CD14-positive monocyte (primary cell): Measurements from ENCODE around the gene MPC1L. TPM values are rescaled to one million over a fixed set of nuclear protein-coding genes. Genes with fewer than 3 reads are reported as not detected.

Experiments used
- DNase-seq, 3 donors: peaks; one replicate each; pipeline ENCODE4 v3.0.0-alpha.2; 2011 to 2022
- H2AFZ ChIP-seq: 2 replicates; pipeline ENCODE4 v1.6.0; 2012; ENCODE audit warnings: mild to moderate bottlenecking, low read depth, low read length, inconsistent platforms; ENCODE audit not compliant: insufficient read depth, poor library complexity, severe bottlenecking
- H3K27ac ChIP-seq, 2 donors: 1 replicate in 1 of 2; 2 replicates in 1 of 2; pipeline ENCODE4 v1.5.1; 2012 to 2013; ENCODE audit warnings: low read length in 2 of 2, control low read depth in 1 of 2, inconsistent platforms in 1 of 2, low read depth in 1 of 2, mild to moderate bottlenecking in 1 of 2
- H3K27me3 ChIP-seq, 2 donors: one replicate each; pipeline versions ENCODE4 v1.6.0 to v1.6.1; 2011 to 2013; ENCODE audit warnings: low read length in 2 of 2; ENCODE audit not compliant: control insufficient read depth in 2 of 2, insufficient read depth in 2 of 2
- H3K36me3 ChIP-seq, 2 donors: replicated peaks in 1 of 2; 1 replicate in 1 of 2; 2 replicates in 1 of 2; pipeline versions ENCODE4 v1.5.1 to v1.6.1; 2012 to 2013; ENCODE audit warnings: low read length in 2 of 2, control low read depth in 1 of 2, inconsistent platforms in 1 of 2, mild to moderate bottlenecking in 1 of 2; ENCODE audit not compliant: insufficient read depth in 2 of 2, control insufficient read depth in 1 of 2
- H3K4me1 ChIP-seq, 2 donors: 1 replicate in 1 of 2; 2 replicates in 1 of 2; pipeline versions ENCODE4 v1.5.1 to v1.6.1; 2012 to 2013; ENCODE audit warnings: low read length in 2 of 2, control low read depth in 1 of 2, inconsistent platforms in 1 of 2, mild to moderate bottlenecking in 1 of 2, moderate library complexity in 1 of 2; ENCODE audit not compliant: insufficient read depth in 2 of 2, control insufficient read depth in 1 of 2
- H3K4me2 ChIP-seq: replicated peaks from 2 replicates; pipeline ENCODE3; 2012; ENCODE audit warnings: low read length, moderate library complexity, mild to moderate bottlenecking; ENCODE audit not compliant: poor library complexity, severe bottlenecking; ENCODE audit errors: extremely low read depth
- H3K4me3 ChIP-seq, 3 experiments: fragments of 200-600 bp in 1 of 3; sonication (generic) in 1 of 3; replicated peaks in 1 of 3; 1 replicate in 2 of 3; 2 replicates in 1 of 3; pipeline ENCODE4 v1.5.1; 2011 to 2013; ENCODE audit warnings: low read length in 3 of 3, mild to moderate bottlenecking in 3 of 3, control low read depth in 2 of 3, low read depth in 2 of 3, inconsistent platforms in 1 of 3, moderate library complexity in 1 of 3
- H3K79me2 ChIP-seq: 2 replicates; pipeline ENCODE4 v1.6.0; 2012; ENCODE audit warnings: mild to moderate bottlenecking, control low read depth, inconsistent platforms, low read length, moderate library complexity; ENCODE audit not compliant: insufficient read depth
- H3K9ac ChIP-seq: 2 replicates; pipeline ENCODE4 v1.6.0; 2017; ENCODE audit warnings: low read length, mild to moderate bottlenecking; ENCODE audit not compliant: insufficient read depth, poor library complexity, severe bottlenecking
- H3K9me3 ChIP-seq, 2 donors: replicated peaks in 1 of 2; 1 replicate in 1 of 2; 2 replicates in 1 of 2; pipeline versions ENCODE4 v1.5.1 to v1.6.1; 2012 to 2013; ENCODE audit warnings: low read length in 2 of 2, control low read depth in 1 of 2; ENCODE audit not compliant: control insufficient read depth in 1 of 2, insufficient read depth in 1 of 2
- H4K20me1 ChIP-seq: 2 replicates; pipeline ENCODE4 v1.6.0; 2012; ENCODE audit warnings: mild to moderate bottlenecking, low read length, control low read depth, moderate library complexity; ENCODE audit not compliant: insufficient read depth
- H3K27ac Mint-ChIP-seq, 7 donors: one replicate each; pipeline ENCODE4 v1.8.0; 2020; ENCODE audit warnings: mild to moderate bottlenecking in 7 of 7, mixed read lengths in 7 of 7, moderate library complexity in 6 of 7, inconsistent platforms in 2 of 7
- H3K27me3 Mint-ChIP-seq, 3 donors: one replicate each; pipeline ENCODE4 v1.8.0; 2021 to 2022; ENCODE audit warnings: low read depth in 3 of 3, mild to moderate bottlenecking in 3 of 3, mixed read lengths in 3 of 3, moderate library complexity in 3 of 3, inconsistent platforms in 1 of 3
- H3K36me3 Mint-ChIP-seq, 2 donors: one replicate each; pipeline ENCODE4 v1.8.0; 2020; ENCODE audit warnings: mixed read lengths in 2 of 2, inconsistent platforms in 1 of 2, mild to moderate bottlenecking in 1 of 2
- H3K4me1 Mint-ChIP-seq: one replicate; pipeline ENCODE4 v1.8.0; 2020; ENCODE audit warnings: mild to moderate bottlenecking, mixed read lengths
- H3K4me3 Mint-ChIP-seq, 2 donors: one replicate each; pipeline ENCODE4 v1.8.0; 2020; ENCODE audit warnings: mild to moderate bottlenecking in 2 of 2, mixed read lengths in 2 of 2, moderate library complexity in 1 of 2
- H3K9me3 Mint-ChIP-seq, 7 donors: one replicate each; pipeline ENCODE4 v1.8.0; 2020 to 2022; ENCODE audit warnings: mixed read lengths in 7 of 7, mild to moderate bottlenecking in 6 of 7, moderate library complexity in 6 of 7, inconsistent platforms in 2 of 7
- WGBS: methylation state at CpG from one replicate; pipeline ENCODE4 v1.1.5; 2013; ENCODE audit warnings: missing lambda C conversion rate; ENCODE audit not compliant: insufficient coverage; 5-methylcytosine and 5-hydroxymethylcytosine counted together
- intact Hi-C, 2 donors: fragments of 100-400 bp; cut with micrococcal nuclease; formaldehyde crosslinking; loops; one replicate each; pipeline versions ENCODE4 v1.15.0 to v1.15.1; 2023
- polyA plus RNA-seq, 3 donors: library from polyadenylated mRNA; depleted of rRNA in 1 of 3; unstranded in 2 of 3; stranded (reverse) in 1 of 3; fragments of 300-500 nt in 2 of 3; fragments of >200 nt in 1 of 3; fragmentation: Illumina TruSeq in 2 of 3; gene quantifications; 1 replicate in 2 of 3; 2 replicates in 1 of 3; pipeline ENCODE4 v1.2.3, GENCODE V29; 2012 to 2021
- TF ChIP-seq, protein P1 (sequence below): fragments of 200-600 bp; IDR thresholded peaks from one replicate; pipeline ENCODE4 v1.8.0; 2022; ENCODE audit warnings: antibody characterized with exemption, mild to moderate bottlenecking

MPC1L gene
- polyA plus RNA-seq, 3 donors, result not detected

GRCh38 chrX:40612511-40612910 is 10.7 kb upstream of the MPC1L start:
- intact Hi-C loops, result no loop called here
- H3K4me3 ChIP-seq, result no peak overlapping the region

DNA sequence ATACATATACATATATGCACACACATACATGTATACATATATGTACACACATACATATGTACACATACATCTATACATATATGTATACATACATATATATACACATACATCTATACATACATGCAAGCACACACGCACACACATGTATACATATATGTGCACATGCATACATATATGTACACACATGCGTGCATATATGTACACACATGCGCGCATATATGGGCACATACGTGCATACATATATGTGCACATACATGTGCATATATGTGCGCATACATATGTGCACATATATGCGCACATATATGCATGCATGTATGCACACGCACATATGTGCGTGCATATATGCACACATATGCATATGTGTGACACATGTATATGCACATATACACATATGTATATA is 7.3 kb upstream of the MPC1L start:
- H3K36me3 ChIP-seq, result no peaks in the 10 kb centered on the region
- H2AFZ ChIP-seq, result no peak overlapping the region
- no peaks in the 10 kb centered on the region for H3K79me2 ChIP-seq
- Mint-ChIP-seq H3K9me3 (peaks cover 0 to 2% (median 0%) of the 10 kb centered on the region in 7 donors), H3K27ac (no peak overlapping the region), H3K27me3 (peaks cover 0 to 32% (median 1%) of the 10 kb centered on the region in 3 donors), H3K4me1 (no peaks in the 10 kb centered on the region), H3K36me3 (no peaks in the 10 kb centered on the region), H3K4me3 (no peak overlapping the region)
- 93% methylated on average over 4 of the region's 9 CpGs for WGBS
- H3K9me3 ChIP-seq, result no peaks in the 10 kb centered on the region
- H3K27me3 ChIP-seq, result peaks cover 0 to 25% of the 10 kb centered on the region in 2 donors
- TF ChIP-seq, protein P1, sequence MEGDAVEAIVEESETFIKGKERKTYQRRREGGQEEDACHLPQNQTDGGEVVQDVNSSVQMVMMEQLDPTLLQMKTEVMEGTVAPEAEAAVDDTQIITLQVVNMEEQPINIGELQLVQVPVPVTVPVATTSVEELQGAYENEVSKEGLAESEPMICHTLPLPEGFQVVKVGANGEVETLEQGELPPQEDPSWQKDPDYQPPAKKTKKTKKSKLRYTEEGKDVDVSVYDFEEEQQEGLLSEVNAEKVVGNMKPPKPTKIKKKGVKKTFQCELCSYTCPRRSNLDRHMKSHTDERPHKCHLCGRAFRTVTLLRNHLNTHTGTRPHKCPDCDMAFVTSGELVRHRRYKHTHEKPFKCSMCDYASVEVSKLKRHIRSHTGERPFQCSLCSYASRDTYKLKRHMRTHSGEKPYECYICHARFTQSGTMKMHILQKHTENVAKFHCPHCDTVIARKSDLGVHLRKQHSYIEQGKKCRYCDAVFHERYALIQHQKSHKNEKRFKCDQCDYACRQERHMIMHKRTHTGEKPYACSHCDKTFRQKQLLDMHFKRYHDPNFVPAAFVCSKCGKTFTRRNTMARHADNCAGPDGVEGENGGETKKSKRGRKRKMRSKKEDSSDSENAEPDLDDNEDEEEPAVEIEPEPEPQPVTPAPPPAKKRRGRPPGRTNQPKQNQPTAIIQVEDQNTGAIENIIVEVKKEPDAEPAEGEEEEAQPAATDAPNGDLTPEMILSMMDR, result no peak
- no peak overlapping the region for H3K4me2 ChIP-seq
- no peaks in the 10 kb centered on the region for H4K20me1 ChIP-seq
- no peak for DNase-seq
- H3K9ac ChIP-seq, result no peak overlapping the region
- H3K4me3 ChIP-seq, result no peak overlapping the region
- intact Hi-C loops, result no loop called here
- no peak overlapping the region for H3K27ac ChIP-seq
- no peaks in the 10 kb centered on the region for H3K4me1 ChIP-seq

More at GRCh38 chrX:40612511-40612910, 10.7 kb upstream of the MPC1L start:
- no peak for DNase-seq
- H3K4me1 Mint-ChIP-seq, result no peaks in the 10 kb centered on the region
- H3K27me3 ChIP-seq, result peaks cover 0 to 26% of the 10 kb centered on the region in 2 donors
- H3K36me3 Mint-ChIP-seq, result peaks cover 0 to under 1% of the 10 kb centered on the region in 2 donors
- H3K27ac ChIP-seq, result no peak overlapping the region
- H3K4me1 ChIP-seq, result no peaks in the 10 kb centered on the region
- H3K9ac ChIP-seq, result no peak overlapping the region
- no peak overlapping the region for H2AFZ ChIP-seq
- H3K4me3 Mint-ChIP-seq, result no peak overlapping the region
- H3K27ac Mint-ChIP-seq, result no peak overlapping the region
- TF ChIP-seq, protein P1, result no peak
- no peaks in the 10 kb centered on the region for H3K79me2 ChIP-seq
- H4K20me1 ChIP-seq, result no peaks in the 10 kb centered on the region
- peaks cover 0 to 1% (median 0%) of the 10 kb centered on the region in 7 donors for H3K9me3 Mint-ChIP-seq
- no peaks in the 10 kb centered on the region for H3K9me3 ChIP-seq
- H3K27me3 Mint-ChIP-seq, result peaks cover 0 to 26% (median 1%) of the 10 kb centered on the region in 3 donors
- peaks cover 0 to under 1% of the 10 kb centered on the region in 2 donors for H3K36me3 ChIP-seq
- WGBS, result no CpG with 5 or more reads among the region's 4 CpGs
- no peak overlapping the region for H3K4me2 ChIP-seq
